Left ventricle myocardium inferior (tissue), 1 donor: ENCODE results near the gene CA5A. TPM values are rescaled to one million over a fixed set of nuclear protein-coding genes. Genes with fewer than 3 reads are reported as not detected.
"Not testable (repeated sequence)": the region's sequence is repeated elsewhere in the genome, so short reads cannot be mapped to it uniquely, and the experiment has no call there.

ENCODE experiments used
- DNase-seq: peaks from one replicate; pipeline ENCODE4 v3.0.0-alpha.2; 2020
- H3K27ac ChIP-seq: fragments of 200-600 bp; replicated peaks from 2 replicates; pipeline ENCODE4 v1.8.0; 2021
- H3K27me3 ChIP-seq: fragments of 200-600 bp; 2 replicates; pipeline ENCODE4 v1.8.0; 2021; ENCODE audit warnings: low read depth
- H3K36me3 ChIP-seq: fragments of 200-600 bp; 2 replicates; pipeline ENCODE4 v1.8.0; 2021
- H3K4me1 ChIP-seq: fragments of 200-600 bp; 2 replicates; pipeline ENCODE4 v1.8.0; 2021
- H3K4me3 ChIP-seq: fragments of 200-600 bp; 2 replicates; pipeline ENCODE4 v1.8.0; 2021; ENCODE audit warnings: mild to moderate bottlenecking, moderate library complexity
- H3K9me3 ChIP-seq: fragments of 200-600 bp; replicated peaks from 2 replicates; pipeline ENCODE4 v1.8.0; 2021
- intact Hi-C: fragments of 100-400 bp; cut with micrococcal nuclease; formaldehyde crosslinking; loops from one replicate; pipeline ENCODE4 v1.11.0; 2022
- total RNA-seq: library from RNA; stranded (reverse); fragmentation: NEBNext Ultra II Directional; extraction: Animal tissue kit (Norgen Biotek cat#: 25700); gene quantifications from one replicate; pipeline ENCODE4 v1.2.1, GENCODE V29; 2021
- TF ChIP-seq, protein P1 (sequence below): fragments of 200-600 bp; IDR thresholded peaks from 2 replicates; pipeline ENCODE4 v1.8.0; 2021; ENCODE audit warnings: antibody characterized with exemption, mild to moderate bottlenecking, borderline replicate concordance
- donor health status: DM: no; HTN: yes; CAD: no; lungs with severe emphysema.

CA5A gene
- total RNA-seq, 1 donor from 2014 or later = not detected

DNA sequence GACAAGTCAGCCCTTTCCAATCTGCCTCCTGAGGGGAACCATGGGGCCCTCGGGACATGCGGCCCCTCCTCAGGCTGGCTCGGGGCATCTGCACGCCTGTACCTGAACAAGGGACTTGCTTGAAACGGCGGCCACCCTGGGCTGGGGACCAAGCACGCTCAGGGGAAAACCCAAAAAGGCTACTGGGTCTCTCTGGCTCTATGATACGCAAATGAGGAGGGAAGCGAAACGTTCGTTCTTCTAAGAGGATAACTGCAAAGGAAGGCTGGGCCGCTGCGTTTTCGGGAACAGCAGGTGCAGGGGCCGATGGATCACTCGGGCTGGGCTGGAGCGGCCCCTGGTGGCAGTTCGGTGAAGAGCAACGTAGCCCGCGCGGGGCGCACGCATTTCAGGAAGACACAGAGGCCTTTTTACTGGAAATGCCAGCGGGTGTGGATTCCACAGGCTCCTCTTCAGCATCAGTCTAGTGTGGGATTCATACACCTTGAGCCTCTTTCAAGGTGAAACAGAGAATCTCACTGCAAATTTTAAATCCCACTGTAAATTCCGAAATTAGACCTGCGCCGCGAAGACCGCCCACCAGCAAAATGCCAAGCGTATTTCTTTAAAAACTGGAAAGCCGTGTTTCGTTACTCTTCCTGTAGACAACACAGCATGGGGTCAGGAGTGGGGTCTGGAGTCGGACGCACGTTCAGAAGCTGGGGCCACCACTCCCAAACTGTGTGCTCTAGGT, 27.0 kb downstream of the CA5A start:
- H3K4me3 ChIP-seq, H3K36me3 ChIP-seq, intact Hi-C loops, H3K9me3 ChIP-seq, H3K27ac ChIP-seq: not testable (repeated sequence)
- TF ChIP-seq, protein P1, sequence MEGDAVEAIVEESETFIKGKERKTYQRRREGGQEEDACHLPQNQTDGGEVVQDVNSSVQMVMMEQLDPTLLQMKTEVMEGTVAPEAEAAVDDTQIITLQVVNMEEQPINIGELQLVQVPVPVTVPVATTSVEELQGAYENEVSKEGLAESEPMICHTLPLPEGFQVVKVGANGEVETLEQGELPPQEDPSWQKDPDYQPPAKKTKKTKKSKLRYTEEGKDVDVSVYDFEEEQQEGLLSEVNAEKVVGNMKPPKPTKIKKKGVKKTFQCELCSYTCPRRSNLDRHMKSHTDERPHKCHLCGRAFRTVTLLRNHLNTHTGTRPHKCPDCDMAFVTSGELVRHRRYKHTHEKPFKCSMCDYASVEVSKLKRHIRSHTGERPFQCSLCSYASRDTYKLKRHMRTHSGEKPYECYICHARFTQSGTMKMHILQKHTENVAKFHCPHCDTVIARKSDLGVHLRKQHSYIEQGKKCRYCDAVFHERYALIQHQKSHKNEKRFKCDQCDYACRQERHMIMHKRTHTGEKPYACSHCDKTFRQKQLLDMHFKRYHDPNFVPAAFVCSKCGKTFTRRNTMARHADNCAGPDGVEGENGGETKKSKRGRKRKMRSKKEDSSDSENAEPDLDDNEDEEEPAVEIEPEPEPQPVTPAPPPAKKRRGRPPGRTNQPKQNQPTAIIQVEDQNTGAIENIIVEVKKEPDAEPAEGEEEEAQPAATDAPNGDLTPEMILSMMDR = peak; percentile 90
- peak; percentile 72 for DNase-seq
- Histone ChIP-seq H3K4me1 (peaks cover 14% of the 10 kb centered on the region), H3K27me3 (peaks cover 33% of the 10 kb centered on the region)

DNA sequence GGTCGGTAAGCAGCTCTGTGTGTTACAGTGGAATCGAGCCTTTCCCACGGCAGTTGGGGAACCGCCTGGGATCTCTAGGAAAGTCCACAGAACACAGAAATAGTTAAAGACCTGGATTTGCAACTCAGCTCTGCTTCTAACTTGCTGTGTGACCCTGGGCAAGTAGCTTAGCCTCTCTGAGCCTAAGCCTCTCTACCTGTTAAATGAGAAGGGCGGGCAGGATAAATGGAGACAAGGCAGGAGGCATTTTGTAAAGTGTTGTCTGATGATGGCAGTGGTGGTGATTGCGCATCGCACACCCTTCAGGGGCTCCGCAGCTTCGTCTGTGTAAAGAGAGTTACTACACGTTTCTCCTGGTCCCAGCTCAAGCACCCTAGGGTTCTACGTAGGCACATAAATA, 28.2 kb downstream of the CA5A start:
- intact Hi-C loops, H3K4me3 ChIP-seq, H3K27ac ChIP-seq, H3K36me3 ChIP-seq, DNase-seq, H3K9me3 ChIP-seq: not testable (repeated sequence)
- Histone ChIP-seq H3K27me3 (peaks cover 33% of the 10 kb centered on the region), H3K4me1 (peaks cover 14% of the 10 kb centered on the region)

DNA sequence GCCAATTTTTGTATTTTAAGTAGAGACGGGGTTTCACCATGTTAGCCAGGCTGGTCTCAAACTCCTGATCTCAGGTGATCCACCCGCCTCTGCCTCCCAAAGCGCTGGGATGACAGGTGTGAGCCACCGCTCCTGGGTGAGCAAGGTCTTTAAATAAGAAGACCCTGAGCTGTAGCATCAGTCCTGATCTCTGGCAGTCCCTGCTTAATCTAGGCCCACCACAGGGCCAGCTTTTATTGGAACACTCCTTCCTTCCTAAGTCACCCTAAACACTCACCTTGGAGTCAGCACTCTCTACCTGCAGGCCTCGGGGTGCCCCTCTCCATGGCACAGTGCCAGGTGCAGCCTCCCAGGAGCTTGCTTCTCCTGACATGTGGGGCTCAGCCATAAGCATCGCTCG, 30.8 kb downstream of the CA5A start:
- H3K4me1 ChIP-seq, H3K9me3 ChIP-seq, intact Hi-C loops, DNase-seq, H3K27ac ChIP-seq, H3K36me3 ChIP-seq, H3K4me3 ChIP-seq: not testable (repeated sequence)
- H3K27me3 ChIP-seq = peaks cover 43% of the 10 kb centered on the region

DNA sequence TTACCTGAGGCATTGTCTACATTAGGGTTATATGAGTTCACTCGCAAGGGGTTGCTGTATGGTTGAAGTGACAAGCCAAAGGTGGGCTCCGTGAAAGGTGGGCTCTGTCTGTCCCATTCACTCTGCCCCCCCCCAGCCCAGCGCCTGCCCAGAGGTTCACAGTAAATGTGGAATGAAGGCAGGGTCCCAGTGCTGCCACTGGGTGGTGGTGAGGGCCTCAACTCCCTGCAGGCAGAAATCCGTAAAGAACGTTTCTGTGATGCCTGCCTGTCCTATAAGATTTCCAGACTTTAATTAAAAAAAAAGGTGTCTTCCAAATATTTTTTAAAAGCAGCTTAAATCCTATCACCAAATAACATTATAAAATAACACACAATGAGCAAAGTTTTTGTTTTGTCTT, 31.4 kb downstream of the CA5A start:
- H3K27ac ChIP-seq, intact Hi-C loops, H3K4me3 ChIP-seq, H3K36me3 ChIP-seq, H3K9me3 ChIP-seq, DNase-seq, H3K4me1 ChIP-seq: not testable (repeated sequence)
- peaks cover 48% of the 10 kb centered on the region for H3K27me3 ChIP-seq

DNA sequence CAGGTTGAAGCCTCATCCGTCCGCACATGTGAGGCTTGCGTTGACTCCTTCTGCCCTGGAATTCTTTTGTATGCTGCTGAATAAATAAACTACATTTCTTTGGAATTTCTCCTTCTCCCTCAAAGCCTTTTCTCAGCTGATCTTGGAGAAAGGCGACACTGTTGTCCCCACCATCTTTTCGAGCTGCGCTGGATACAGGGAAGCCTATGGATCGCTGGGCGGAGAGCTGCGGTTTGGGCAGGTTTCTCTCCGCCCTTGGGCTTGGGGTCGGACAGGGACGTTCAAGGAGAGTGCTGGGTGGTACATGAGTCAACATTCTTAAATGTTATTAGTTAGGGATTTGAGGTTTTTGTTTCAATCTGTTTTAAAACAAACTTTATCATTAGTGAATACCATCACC, 35.8 kb downstream of the CA5A start:
- intact Hi-C loops, H3K36me3 ChIP-seq, DNase-seq, H3K4me1 ChIP-seq, H3K4me3 ChIP-seq, H3K27ac ChIP-seq, H3K9me3 ChIP-seq: not testable (repeated sequence)
- H3K27me3 ChIP-seq = peaks cover 23% of the 10 kb centered on the region

DNA sequence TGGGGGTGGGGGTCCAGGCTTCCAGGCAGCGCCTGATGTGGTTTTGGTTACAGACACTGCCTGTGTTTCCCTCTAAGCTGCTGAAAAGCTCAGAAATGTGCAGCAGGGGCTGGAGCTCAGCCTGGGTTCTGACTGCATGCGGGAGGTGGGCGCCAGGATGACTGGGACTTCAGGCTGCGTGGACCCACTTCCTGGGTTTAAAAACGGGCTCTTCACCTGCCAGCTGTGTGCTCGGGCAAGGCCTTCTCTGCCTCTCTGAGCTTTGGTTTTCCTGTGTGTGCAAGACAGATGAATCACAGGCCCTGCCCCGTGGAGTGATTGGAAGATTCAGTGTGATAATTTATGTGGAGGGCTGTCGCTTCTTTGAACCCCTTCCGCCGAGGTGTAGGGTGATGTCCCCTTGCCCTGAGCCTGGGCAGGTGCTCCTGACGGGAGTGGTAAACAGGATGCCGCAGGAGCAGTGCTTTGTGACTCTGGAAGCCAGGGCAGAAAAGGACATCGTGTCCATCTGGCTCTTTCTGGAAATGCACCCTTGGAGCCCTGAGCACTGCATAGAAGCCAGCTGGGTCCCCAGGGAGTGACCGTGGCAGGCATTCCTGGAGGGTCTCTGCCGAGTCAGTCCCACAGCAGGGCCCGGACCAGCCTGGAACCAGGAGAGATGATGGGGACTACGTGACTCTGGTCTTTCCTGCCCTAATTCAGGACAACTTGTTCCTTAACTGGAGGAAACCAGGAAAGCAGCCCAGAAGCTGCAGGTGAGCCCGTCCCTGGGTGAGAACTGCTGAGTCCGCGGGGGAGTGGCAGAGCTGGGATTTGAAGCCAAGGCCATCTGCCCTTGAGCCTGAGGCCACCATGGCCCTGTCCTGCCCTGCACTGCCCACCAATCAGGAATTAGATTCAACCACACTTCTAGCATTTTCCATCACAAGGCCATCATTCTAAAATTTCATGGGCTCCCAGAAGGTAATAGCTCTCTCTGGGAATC, 38.5 kb downstream of the CA5A start:
- no peak for DNase-seq
- intact Hi-C loops = no loop called here
- H3K27ac ChIP-seq = no peak overlapping the region
- no peaks in the 10 kb centered on the region for H3K36me3 ChIP-seq
- H3K4me1 ChIP-seq = peaks cover 13% of the 10 kb centered on the region
- H3K9me3 ChIP-seq = no peaks in the 10 kb centered on the region
- TF ChIP-seq, protein P1 = no peak
- H3K27me3 ChIP-seq = peaks cover 23% of the 10 kb centered on the region
- H3K4me3 ChIP-seq = no peak overlapping the region

DNA sequence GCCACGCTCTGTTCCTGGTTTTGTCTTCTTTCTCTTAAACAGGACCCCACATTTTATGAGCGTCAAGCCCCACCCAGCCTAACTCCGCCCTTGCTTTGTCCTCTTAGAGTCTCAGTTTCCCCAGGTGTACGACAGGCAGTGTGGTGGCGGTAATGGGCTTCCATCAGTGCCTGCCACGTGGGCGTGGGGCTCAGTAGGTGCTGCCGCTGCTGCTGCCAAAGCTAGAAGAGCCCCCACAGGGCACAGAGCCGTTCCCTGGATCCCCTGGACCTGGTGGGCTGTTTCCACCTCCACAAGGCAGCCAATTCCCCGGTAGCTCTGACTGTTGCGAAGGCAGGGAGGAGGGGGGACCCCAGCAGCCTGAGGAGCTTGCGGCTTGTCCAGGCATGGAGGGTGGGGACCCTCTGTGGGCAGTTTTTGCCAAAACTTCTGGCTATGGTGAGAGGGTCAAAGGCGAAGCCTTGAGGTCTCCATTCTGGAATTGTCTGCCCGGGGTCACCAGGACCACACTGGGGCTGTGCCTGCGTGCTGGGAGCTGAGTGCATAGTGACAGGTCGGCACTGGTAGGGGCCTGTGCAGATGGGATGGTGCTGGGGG, 39.3 kb downstream of the CA5A start:
- intact Hi-C loops, DNase-seq, H3K9me3 ChIP-seq, H3K27ac ChIP-seq, H3K4me3 ChIP-seq, H3K36me3 ChIP-seq: not testable (repeated sequence)
- H3K27me3 ChIP-seq = peaks cover 23% of the 10 kb centered on the region
- peaks cover 13% of the 10 kb centered on the region for H3K4me1 ChIP-seq

DNA sequence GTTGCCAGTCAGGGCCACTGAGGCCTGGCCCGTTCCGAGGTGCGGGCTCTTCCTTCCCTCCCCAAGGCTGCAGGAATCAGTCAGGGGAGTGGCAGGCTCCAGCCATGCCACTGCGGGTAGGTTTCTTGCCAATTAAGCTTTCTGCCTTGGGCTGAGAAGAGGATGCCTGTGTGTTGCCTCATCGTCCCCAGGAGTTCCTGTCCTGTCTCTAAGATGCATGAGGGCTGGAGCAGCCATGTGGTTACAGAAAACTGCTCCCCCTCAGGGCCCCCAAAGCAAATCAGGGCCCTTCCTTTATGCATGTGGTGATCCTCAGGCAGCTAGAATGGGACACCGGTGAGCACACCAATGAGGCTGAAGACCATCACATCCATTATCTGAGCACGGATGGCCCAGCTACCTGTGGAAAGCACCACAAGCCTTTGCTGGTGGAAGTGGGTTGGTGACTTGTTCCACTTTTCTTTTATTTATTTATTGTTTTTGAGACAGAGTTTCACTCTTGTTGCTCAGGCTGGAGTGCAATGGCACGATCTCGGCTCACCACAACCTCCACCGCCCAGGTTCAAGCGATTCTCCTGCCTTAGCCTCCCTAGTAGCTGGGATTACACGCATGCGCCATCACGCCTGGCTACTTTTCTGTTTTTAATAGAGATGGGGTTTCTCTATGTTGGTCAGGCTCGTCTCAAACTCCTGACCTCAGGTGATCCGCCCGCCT, 40.0 kb downstream of the CA5A start:
- DNase-seq, H3K9me3 ChIP-seq, H3K4me3 ChIP-seq, H3K27ac ChIP-seq, H3K36me3 ChIP-seq, intact Hi-C loops: not testable (repeated sequence)
- peaks cover 21% of the 10 kb centered on the region for H3K27me3 ChIP-seq
- H3K4me1 ChIP-seq = peaks cover 13% of the 10 kb centered on the region
